ENCODE results near the gene SCG2.

SCG2 gene

GRCh38 chr2:223566396-223566795, 35.8 kb downstream of the SCG2 start:
- no peak for DNase-seq

GRCh38 chr2:223563462-223563861, 38.7 kb downstream of the SCG2 start:
- DNase-seq = no peak

- no peak for DNase-seq
Observed at GRCh38 chr2:223562078-223562477, 40.1 kb downstream of the SCG2 start.

DNA sequence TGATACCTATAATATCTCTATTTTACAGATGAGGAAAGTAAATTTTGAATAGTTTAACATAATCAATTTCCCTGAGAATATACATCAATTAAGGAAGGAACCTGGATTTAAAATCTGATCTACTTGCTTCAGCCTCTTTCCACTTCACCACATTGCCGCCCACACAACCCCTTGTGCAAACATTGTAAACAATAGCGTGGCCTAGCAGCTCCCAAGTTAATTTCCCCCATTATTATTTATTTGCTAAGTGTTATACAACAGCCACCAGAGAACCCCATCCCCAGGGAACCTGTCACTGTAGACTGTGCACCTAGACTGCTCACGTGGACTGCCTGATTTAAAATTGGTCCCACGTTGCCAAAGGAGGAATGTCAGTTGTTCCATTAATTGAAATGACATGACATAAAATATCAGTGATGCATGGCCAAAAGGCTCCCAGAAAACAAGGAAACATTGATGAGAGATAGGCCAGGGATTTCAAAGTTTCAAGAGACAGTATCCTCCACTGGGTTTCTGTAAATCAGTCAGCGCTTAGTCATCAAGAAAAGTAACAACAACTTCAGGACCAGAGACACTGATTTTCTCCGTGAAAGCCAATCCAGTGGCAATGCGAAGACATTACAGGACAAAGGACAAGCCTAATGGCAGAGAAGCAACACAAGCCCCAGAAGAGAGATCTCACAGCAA, 41.3 kb downstream of the SCG2 start:
- DNase-seq = no peak

DNA sequence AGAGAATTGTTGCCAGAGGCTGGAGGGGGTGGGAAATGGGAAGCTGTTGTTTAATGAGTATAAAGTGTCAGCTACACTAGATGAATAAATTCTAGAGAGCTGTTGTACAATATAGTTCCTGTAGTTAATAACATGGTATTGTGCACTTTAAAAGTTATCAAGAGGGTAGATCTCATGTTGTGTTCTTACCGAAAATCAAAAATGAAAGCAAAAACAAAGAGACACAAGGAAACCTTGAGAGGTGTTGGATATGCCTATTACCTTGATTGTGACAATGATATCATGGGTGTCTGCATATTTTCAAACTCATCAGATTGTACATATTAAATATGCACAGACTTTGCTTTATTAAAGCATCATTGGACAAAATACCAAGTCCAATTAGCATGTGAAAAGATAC, 43.2 kb downstream of the SCG2 start:
- DNase-seq = no peak

DNA sequence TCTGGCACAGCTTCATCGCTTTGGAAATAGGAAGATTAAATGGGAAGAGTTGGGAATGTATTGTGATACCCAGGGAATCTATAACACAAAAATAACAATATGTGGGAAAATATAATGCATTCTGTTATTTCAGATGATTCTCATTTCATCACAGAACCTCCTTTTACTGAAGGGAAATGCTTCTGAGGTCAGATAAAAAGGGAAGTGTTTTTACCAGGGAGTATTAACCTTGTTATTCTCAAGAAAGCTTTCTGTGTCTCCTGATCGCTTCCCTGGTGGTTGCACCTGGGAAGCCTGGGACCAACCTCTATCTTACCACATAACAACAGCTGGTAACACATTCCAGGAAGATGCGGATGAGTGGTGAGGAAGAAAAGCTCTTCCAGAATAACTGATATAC, 47.2 kb downstream of the SCG2 start:
- DNase-seq = no peak

DNA sequence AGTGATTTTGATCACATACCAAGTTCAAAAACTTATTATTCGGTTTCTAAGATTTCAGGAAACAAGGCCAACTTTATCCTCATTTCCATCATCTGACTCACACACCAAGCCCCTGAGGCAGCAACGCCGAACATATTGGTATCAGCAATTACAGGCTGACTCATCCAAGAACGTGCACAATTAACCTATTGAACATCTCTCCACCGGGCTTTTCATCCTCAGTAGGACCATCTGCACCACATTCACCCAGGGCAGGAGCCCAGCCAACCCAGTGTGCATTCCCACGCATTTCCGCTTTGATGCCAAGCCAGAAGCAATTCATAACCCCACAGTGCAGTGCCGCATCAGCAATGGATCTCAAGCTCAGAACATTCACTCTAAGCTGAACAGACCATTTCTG, 52.9 kb downstream of the SCG2 start:
- no peak for DNase-seq

- DNase-seq = no peak
Observed at GRCh38 chr2:223548194-223548593, 54.0 kb downstream of the SCG2 start.

All from RPMI8226 (cell line).